GM12878 (cell line): ENCODE data around the gene TRIM13. TPM values are rescaled to one million over a fixed set of nuclear protein-coding genes. Genes with fewer than 3 reads are reported as not detected.

Experiments used
- ATAC-seq: fragments of 200-7000 bp; cut with Tn5 transposase; 3 replicates; pipeline ENCODE4 v1.9.1; 2020; ENCODE audit warnings: mild to moderate bottlenecking, moderate library complexity
- BruUV-seq: library from RNA; stranded (reverse); fragments of 400-500 nt; replicated peaks from 2 replicates; lab custom pipeline; 2021; lab: Mats Ljungman, UMichigan
- CTCF ChIA-PET: fragments of 300-600 bp; sonication (Branson Sonifier 250); formaldehyde crosslinking; extraction: SDS; loops from one replicate; lab custom pipeline; 2021; ENCODE audit warnings: inconsistent platforms; lab: Yijun Ruan, JAX
- POLR2A ChIA-PET: fragments of 350-600 bp; formaldehyde crosslinking; extraction: SDS; loops from one replicate; lab custom pipeline; 2021; ENCODE audit warnings: inconsistent platforms; lab: Charles Lee
- RAD21 ChIA-PET: fragments of 300-600 bp; sonication (Branson Sonifier 250); formaldehyde crosslinking; loops from one replicate; lab custom pipeline; 2023; ENCODE audit warnings: antibody characterized with exemption; ENCODE audit not compliant: unreplicated experiment; lab: Charles Lee
- SMC1A ChIA-PET: fragments of 300-600 bp; sonication (Branson Sonifier 250); formaldehyde crosslinking; loops from one replicate; lab custom pipeline; 2023; ENCODE audit not compliant: unreplicated experiment, uncharacterized antibody; lab: Charles Lee
- DNase-seq: peaks from one replicate; pipeline ENCODE4 v3.0.0-alpha.2; 2011; ENCODE audit warnings: low read depth, low spot score
- FAIRE-seq: peaks from 3 replicates; lab custom pipeline; 2011; peaks lifted over from hg19 to GRCh38; lab: Jason Lieb, UNC
- H2AFZ ChIP-seq: 2 replicates; pipeline ENCODE4 v1.6.0; 2011; ENCODE audit warnings: low read depth, low read length, control low read depth; ENCODE audit not compliant: control insufficient read depth
- H3K27ac ChIP-seq: 2 replicates; pipeline ENCODE4 v1.5.1; 2011; ENCODE audit warnings: control low read depth; ENCODE audit not compliant: control insufficient read depth, insufficient read depth
- H3K27me3 ChIP-seq, 2 experiments: replicated peaks in 1 of 2; 2 replicates each; pipeline versions ENCODE4 v1.6.0 to v1.6.1; 2011; ENCODE audit warnings: low read length in 1 of 2; ENCODE audit not compliant: control insufficient read depth in 2 of 2, insufficient read depth in 2 of 2
- H3K36me3 ChIP-seq, 2 experiments: 2 replicates each; pipeline ENCODE4 v1.5.1; 2011; ENCODE audit warnings: low read length in 1 of 2; ENCODE audit not compliant: control insufficient read depth in 2 of 2, insufficient read depth in 2 of 2
- H3K4me1 ChIP-seq: 2 replicates; pipeline ENCODE4 v1.6.1; 2011; ENCODE audit warnings: mild to moderate bottlenecking, low read length, moderate library complexity, mixed read lengths; ENCODE audit not compliant: control insufficient read depth, insufficient read depth
- H3K4me2 ChIP-seq: 2 replicates; pipeline ENCODE4 v1.6.0; 2011; ENCODE audit warnings: control low read depth; ENCODE audit not compliant: control insufficient read depth, insufficient read depth
- H3K4me3 ChIP-seq: fragments of 200-600 bp; sonication (generic); 2 replicates; pipeline ENCODE4 v1.5.1; 2016
- H3K79me2 ChIP-seq: 2 replicates; pipeline ENCODE4 v1.6.0; 2011; ENCODE audit warnings: low read length; ENCODE audit not compliant: control insufficient read depth, insufficient read depth
- H3K9ac ChIP-seq: 2 replicates; pipeline ENCODE4 v1.8.0; 2011; ENCODE audit warnings: low read length, control low read depth, mixed read lengths; ENCODE audit not compliant: control insufficient read depth, insufficient read depth
- H3K9me3 ChIP-seq: replicated peaks from 3 replicates; pipeline ENCODE4 v1.5.1; 2011; ENCODE audit warnings: mild to moderate bottlenecking, low read length; ENCODE audit not compliant: control insufficient read depth, insufficient read depth
- H4K20me1 ChIP-seq: 2 replicates; pipeline ENCODE4 v1.6.0; 2011; ENCODE audit not compliant: control insufficient read depth, insufficient read depth
- CHD2 ChIP-seq: IDR thresholded peaks from 2 replicates; pipeline ENCODE4 v1.6.1; 2011; ENCODE audit warnings: low read depth, low read length, improper control_type of control experiment, borderline replicate concordance
- DPF2 ChIP-seq: fragments of 450-650 bp; IDR thresholded peaks from 2 replicates; pipeline ENCODE4 v1.6.1; 2017; ENCODE audit warnings: mild to moderate bottlenecking
- HCFC1 ChIP-seq: fragments of 150-350 bp; IDR thresholded peaks from 2 replicates; pipeline ENCODE4 v1.6.1; 2014; ENCODE audit warnings: low read length
- IRF4 ChIP-seq: IDR thresholded peaks from 2 replicates; pipeline ENCODE4 v1.6.1; 2011; ENCODE audit warnings: low read depth, low read length
- KLF5 ChIP-seq: fragments of 450-650 bp; IDR thresholded peaks from 2 replicates; pipeline ENCODE4 v1.6.1; 2014; ENCODE audit warnings: mild to moderate bottlenecking; ENCODE audit not compliant: partially characterized antibody
- MEF2B ChIP-seq: fragments of 450-650 bp; IDR thresholded peaks from 2 replicates; pipeline ENCODE4 v1.6.1; 2018; ENCODE audit warnings: mild to moderate bottlenecking, moderate library complexity; ENCODE audit not compliant: partially characterized antibody, poor library complexity, severe bottlenecking
- MTA3 ChIP-seq: IDR thresholded peaks from 2 replicates; pipeline ENCODE4 v1.6.1; 2012; ENCODE audit warnings: low read length, inconsistent platforms, borderline replicate concordance
- NR2C1 ChIP-seq: fragments of 450-650 bp; IDR thresholded peaks from 2 replicates; pipeline ENCODE4 v1.6.1; 2017; ENCODE audit warnings: antibody characterized with exemption, mild to moderate bottlenecking, moderate library complexity
- SIX5 ChIP-seq: IDR thresholded peaks from 2 replicates; pipeline ENCODE4 v1.6.1; 2011; ENCODE audit warnings: mild to moderate bottlenecking, low read depth, low read length, moderate library complexity; ENCODE audit not compliant: severe bottlenecking
- ZBED1 ChIP-seq: IDR thresholded peaks from 2 replicates; pipeline ENCODE4 v1.6.1; 2016; ENCODE audit warnings: borderline replicate concordance
- ZNF384 ChIP-seq: IDR thresholded peaks from 2 replicates; pipeline ENCODE4 v1.6.1; 2012; ENCODE audit warnings: low read depth, mild to moderate bottlenecking, low read length, improper control_type of control experiment, borderline replicate concordance
- WGBS: methylation state at CpG from one replicate; pipeline ENCODE4 v1.1.6; 2016; ENCODE audit warnings: low lambda C conversion rate; ENCODE audit not compliant: insufficient replicate concordance, insufficient coverage; ENCODE audit errors: missing lambda C conversion rate; 5-methylcytosine and 5-hydroxymethylcytosine counted together
- in situ Hi-C: fragments of 300-500 bp; cut with MboI; formaldehyde crosslinking; loops from 9 replicates; pipeline ENCODE4 v1.14.3; 2018; ENCODE audit warnings: mixed read lengths
- intact Hi-C: fragments of 100-400 bp; cut with micrococcal nuclease; formaldehyde crosslinking; loops from one replicate; pipeline ENCODE4 v1.14.2; 2022; ENCODE audit not compliant: unreplicated experiment
- polyA plus RNA-seq, 11 experiments: library from polyadenylated mRNA; depleted of rRNA in 4 of 11; unstranded in 6 of 11; stranded (reverse) in 5 of 11; fragments of >200 nt; fragmentation: Nextera tagmentation in 4 of 11; fragmentation: Illumina TruSeq in 1 of 11; extraction: Ambion mirVana in 4 of 11; extraction: Trizol in 1 of 11; gene quantifications; 1 replicate in 1 of 11; 2 replicates in 10 of 11; pipeline versions ENCODE4 v1.2.1 to v1.2.3, GENCODE V29; 2011 to 2016; ENCODE audit warnings: inconsistent platforms in 2 of 11, missing spikeins in 2 of 11, low read depth in 1 of 11
- total RNA-seq, 4 experiments: library from RNA; depleted of rRNA in 3 of 4; stranded (reverse); fragments of >200 nt in 3 of 4; fragmentation: Illumina TruSeq in 1 of 4; extraction: Trizol in 1 of 4; gene quantifications; 2 replicates each; pipeline versions ENCODE4 v1.2.1 to v1.2.3, GENCODE V29; 2013 to 2021
- TF ChIP-seq, protein P1 (sequence below): fragments of 450-650 bp; IDR thresholded peaks from 2 replicates; pipeline ENCODE4 v1.6.1; 2017; ENCODE audit warnings: mild to moderate bottlenecking, low read depth, inconsistent platforms; ENCODE audit not compliant: poor library complexity, severe bottlenecking
- TF ChIP-seq, protein P2 (sequence below): IDR thresholded peaks from 2 replicates; pipeline ENCODE4 v1.6.1; 2012; ENCODE audit warnings: mild to moderate bottlenecking, low read depth, low read length

The TRIM13 gene
- total and polyA plus RNA-seq, 10 of the 15 experiments (the other 5 are each of a cell fraction or from before 2014, with no cell fraction given), result 15.4 to 33.8 (median 21.0) TPM

DNA sequence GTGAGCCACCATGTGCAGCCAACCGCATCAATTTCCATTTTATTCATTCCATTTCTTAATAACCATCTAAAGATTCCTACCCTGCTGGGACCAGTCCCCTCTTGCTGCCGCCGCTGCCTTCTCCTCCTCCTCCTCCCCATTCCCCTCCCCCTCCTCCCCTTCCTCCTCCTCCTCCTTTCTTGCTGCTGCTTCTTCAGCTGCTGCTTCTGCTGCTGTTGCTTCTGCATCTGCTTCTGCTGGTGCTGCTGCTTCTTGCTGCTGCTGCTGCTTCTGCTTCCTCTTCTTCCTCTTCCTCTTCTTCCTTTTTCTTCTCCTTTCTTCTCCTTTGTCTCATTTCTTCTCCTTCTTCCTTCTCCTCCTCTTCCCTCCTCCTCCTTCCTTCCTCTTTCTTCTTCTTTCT, 40.7 kb upstream of the TRIM13 start:
- Histone ChIP-seq H3K27ac (no peak overlapping the region), H3K4me3 (no peak overlapping the region), H3K79me2 (no peaks in the 10 kb centered on the region), H3K4me2 (no peak overlapping the region), H2AFZ (no peak overlapping the region), H3K9me3 (no peaks in the 10 kb centered on the region), H4K20me1 (no peaks in the 10 kb centered on the region), H3K9ac (no peak overlapping the region), H3K36me3 (no peaks in the 10 kb centered on the region), H3K27me3 (no peaks in the 10 kb centered on the region), H3K4me1 (no peaks in the 10 kb centered on the region)
- TF ChIP-seq DPF2 (no peak), IRF4 (no peak), CHD2 (no peak), HCFC1 (no peak), MTA3 (no peak), MEF2B (no peak), KLF5 (no peak), SIX5 (no peak), NR2C1 (no peak), ZBED1 (no peak), ZNF384 (no peak)
- TF ChIP-seq, protein P1, sequence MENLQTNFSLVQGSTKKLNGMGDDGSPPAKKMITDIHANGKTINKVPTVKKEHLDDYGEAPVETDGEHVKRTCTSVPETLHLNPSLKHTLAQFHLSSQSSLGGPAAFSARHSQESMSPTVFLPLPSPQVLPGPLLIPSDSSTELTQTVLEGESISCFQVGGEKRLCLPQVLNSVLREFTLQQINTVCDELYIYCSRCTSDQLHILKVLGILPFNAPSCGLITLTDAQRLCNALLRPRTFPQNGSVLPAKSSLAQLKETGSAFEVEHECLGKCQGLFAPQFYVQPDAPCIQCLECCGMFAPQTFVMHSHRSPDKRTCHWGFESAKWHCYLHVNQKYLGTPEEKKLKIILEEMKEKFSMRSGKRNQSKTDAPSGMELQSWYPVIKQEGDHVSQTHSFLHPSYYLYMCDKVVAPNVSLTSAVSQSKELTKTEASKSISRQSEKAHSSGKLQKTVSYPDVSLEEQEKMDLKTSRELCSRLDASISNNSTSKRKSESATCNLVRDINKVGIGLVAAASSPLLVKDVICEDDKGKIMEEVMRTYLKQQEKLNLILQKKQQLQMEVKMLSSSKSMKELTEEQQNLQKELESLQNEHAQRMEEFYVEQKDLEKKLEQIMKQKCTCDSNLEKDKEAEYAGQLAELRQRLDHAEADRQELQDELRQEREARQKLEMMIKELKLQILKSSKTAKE, result no peak
- TF ChIP-seq, protein P2, sequence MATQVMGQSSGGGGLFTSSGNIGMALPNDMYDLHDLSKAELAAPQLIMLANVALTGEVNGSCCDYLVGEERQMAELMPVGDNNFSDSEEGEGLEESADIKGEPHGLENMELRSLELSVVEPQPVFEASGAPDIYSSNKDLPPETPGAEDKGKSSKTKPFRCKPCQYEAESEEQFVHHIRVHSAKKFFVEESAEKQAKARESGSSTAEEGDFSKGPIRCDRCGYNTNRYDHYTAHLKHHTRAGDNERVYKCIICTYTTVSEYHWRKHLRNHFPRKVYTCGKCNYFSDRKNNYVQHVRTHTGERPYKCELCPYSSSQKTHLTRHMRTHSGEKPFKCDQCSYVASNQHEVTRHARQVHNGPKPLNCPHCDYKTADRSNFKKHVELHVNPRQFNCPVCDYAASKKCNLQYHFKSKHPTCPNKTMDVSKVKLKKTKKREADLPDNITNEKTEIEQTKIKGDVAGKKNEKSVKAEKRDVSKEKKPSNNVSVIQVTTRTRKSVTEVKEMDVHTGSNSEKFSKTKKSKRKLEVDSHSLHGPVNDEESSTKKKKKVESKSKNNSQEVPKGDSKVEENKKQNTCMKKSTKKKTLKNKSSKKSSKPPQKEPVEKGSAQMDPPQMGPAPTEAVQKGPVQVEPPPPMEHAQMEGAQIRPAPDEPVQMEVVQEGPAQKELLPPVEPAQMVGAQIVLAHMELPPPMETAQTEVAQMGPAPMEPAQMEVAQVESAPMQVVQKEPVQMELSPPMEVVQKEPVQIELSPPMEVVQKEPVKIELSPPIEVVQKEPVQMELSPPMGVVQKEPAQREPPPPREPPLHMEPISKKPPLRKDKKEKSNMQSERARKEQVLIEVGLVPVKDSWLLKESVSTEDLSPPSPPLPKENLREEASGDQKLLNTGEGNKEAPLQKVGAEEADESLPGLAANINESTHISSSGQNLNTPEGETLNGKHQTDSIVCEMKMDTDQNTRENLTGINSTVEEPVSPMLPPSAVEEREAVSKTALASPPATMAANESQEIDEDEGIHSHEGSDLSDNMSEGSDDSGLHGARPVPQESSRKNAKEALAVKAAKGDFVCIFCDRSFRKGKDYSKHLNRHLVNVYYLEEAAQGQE, result no peak
- ATAC-seq (no peak), DNase-seq (no peak), FAIRE-seq (no peak)
- RAD21 ChIA-PET, result no interaction called here
- WGBS, result 95% methylated on average over 3 of the region's 3 CpGs
- no TSS peak for BruUV-seq
- POLR2A ChIA-PET, result no interaction called here
- in situ Hi-C loops (no loop called here), intact Hi-C loops (no loop called here)
- CTCF ChIA-PET, result no interaction called here
- SMC1A ChIA-PET, result interaction anchor here (1.2 kb wide), 1 partner anchor 38 kb away, joined by 3 read pairs; no protein-coding TSS in a partner anchor
